Right ventricle myocardium inferior (tissue), 1 donor: ENCODE results near the gene ANKRD28. TPM values are rescaled to one million over a fixed set of nuclear protein-coding genes. Genes with fewer than 3 reads are reported as not detected.
"Not testable (repeated sequence)": the region's sequence is repeated elsewhere in the genome, so short reads cannot be mapped to it uniquely, and the experiment has no call there.

Experiments used
- ATAC-seq: fragments of 200-7000 bp; cut with Tn5 transposase; one replicate; pipeline ENCODE4 v1.9.1; 2020; ENCODE audit warnings: mild to moderate bottlenecking, moderate library complexity
- DNase-seq: peaks from one replicate; pipeline ENCODE4 v3.0.0; 2021; ENCODE audit errors: missing footprints
- intact Hi-C: fragments of 100-400 bp; cut with DNase I; formaldehyde crosslinking; loops from one replicate; pipeline ENCODE4 v1.11.0; 2022
- long read RNA-seq: library from polyadenylated mRNA; unstranded; transcript quantifications from one replicate; pipeline ENCODE4 v2.0.0, GENCODE V29; 2021
- total RNA-seq: library from RNA; stranded (reverse); fragmentation: NEBNext Ultra II Directional; extraction: Animal tissue kit (Norgen Biotek cat#: 25700); gene quantifications from one replicate; pipeline ENCODE4 v1.2.1, GENCODE V29; 2021
- donor health status: DM: no; HTN: yes; CAD: no; lungs with severe emphysema.

ANKRD28 gene
- total RNA-seq, result 23.6 TPM
- long read RNA-seq, full-length matches to known transcripts, result 9 of 16 reads
- long read RNA-seq, partial matches to known transcripts, result 0 of 16 reads
- long read RNA-seq, other reads (novel, unspliced or antisense), result 7 of 16 reads

DNA sequence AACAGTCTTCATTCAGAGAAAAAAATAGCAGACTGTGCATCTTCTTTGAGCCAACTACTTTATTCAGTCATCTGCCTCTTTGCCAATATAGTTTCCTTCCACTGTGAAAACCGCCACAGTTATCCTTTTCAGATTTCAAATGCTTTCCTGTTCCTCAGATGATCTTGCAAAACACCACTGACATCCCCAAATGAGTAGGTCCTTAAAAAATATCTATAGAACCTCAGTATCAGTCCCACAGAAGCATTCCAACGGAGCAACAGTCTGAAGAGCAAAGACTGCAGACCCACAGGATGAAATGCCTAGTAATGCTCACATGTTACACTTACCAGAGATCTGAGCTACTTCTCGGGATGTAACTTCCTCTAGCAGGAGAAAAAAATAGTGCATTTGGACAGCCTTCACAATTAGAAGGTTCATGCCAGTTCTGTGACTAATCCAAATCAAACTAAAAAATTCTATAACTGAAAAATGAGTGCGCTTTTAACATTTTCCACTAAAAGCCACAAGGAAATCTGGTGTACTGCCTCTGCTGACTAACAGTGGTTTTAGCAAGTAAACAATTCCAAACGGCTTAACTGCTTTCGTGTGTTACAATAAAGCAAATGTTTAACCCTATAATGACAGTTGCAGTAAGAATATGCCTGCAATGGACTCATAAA is at the start of gene ANKRD28:
TSS of gene ANKRD28 (minus strand) at position 338 of the 662 bp plus-strand sequence. CDS start 1,458 bp downstream, outside the sequence.
- ATAC-seq (peak; percentile 75), DNase-seq (no peak)
- intact Hi-C loops, result no loop called here

DNA sequence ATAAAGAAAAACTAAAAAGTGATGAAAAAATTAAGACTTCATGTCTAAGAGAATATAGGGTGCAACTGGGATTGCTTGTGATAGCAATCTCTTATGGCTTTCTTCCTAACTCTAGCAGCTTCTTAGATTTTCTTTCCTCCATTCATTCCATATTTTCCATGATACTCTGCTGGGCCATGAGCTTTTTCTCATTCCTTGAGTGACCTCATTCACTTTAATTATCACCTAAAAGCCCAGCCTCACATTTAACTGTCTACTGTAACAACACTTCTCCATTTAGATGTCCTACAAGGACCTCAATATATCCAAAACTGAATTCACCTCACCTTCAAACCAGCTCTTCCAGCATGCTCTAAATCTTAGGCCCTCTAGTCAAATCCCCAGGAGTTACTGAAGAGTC is 49.5 kb upstream of the ANKRD28 start:
- intact Hi-C loops, result no loop called here
- ATAC-seq (no peak), DNase-seq (no peak)

GRCh38 chr3:15846606-15847005 is 48.8 kb upstream of the ANKRD28 start:
- intact Hi-C loops, result no loop called here
- DNase-seq, result no peak
- no peak for ATAC-seq

DNA sequence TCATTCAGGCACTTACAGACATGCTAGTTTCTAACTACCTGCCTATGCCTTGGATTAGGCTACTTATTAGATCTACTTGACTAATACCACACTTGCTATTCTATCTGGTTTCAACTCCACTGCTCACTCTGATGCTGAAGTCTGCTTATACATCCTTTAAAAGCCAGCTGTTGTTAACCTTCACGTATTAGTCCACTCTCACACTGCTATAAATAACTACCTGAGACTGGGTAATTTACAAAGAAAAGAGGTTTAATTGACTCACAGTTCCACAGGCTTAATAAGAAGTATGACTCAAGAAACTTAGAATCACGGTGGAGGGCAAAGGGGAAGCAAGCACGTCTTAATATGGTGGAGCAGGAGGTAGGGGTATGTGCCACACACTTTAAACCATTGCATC is 47.7 kb upstream of the ANKRD28 start:
- no peak for DNase-seq
- intact Hi-C loops, result no loop called here
- no peak for ATAC-seq

- intact Hi-C loops, result no loop called here
- ATAC-seq, result no peak
Observed at GRCh38 chr3:15844889-15845288, 47.1 kb upstream of the ANKRD28 start.

DNA sequence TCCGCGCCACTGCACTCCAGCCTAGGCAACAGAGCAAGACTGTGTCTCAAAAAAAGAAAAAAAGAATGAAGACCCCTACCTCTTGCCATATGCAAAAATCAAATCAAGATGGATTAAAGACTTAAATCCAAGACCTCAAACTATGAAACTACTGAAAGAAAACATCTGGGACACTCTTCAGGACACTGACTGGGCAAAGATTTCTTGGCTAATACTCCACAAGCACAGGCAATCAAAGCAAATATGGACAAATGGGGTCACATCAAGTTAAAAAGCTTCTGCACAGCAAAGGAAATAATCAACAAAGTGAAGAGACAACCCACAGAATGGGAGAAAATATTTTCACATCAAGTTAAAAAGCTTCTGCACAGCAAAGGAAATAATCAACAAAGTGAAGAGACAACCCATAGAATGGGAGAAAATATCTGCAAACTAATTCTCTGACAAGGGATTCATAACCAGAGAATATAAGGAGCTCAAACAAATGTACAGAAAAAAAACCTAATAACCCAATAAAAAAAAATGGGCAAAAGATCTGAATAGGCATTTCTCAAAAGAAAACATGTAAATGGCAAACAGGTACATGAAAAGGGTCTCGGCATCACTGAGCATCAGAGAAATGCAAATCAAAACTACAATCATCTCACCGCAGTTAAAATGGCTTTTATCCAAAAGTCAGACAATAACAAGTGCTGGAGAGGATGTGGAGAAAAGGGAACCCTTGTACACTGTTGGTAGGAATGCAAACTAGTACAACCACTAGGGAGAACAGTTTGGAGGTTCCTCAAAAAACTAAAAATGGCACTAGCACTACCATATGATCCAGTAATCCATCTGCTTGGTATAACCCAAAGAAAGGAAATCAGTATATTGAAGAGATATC is 43.6 kb upstream of the ANKRD28 start:
- DNase-seq, ATAC-seq, intact Hi-C loops: not testable (repeated sequence)

More at GRCh38 chr3:15844889-15845288, 47.1 kb upstream of the ANKRD28 start:
- no peak for DNase-seq

- intact Hi-C loops, result no loop called here
- no peak for ATAC-seq
- DNase-seq, result no peak
Observed at GRCh38 chr3:15839568-15839967, 41.8 kb upstream of the ANKRD28 start.

DNA sequence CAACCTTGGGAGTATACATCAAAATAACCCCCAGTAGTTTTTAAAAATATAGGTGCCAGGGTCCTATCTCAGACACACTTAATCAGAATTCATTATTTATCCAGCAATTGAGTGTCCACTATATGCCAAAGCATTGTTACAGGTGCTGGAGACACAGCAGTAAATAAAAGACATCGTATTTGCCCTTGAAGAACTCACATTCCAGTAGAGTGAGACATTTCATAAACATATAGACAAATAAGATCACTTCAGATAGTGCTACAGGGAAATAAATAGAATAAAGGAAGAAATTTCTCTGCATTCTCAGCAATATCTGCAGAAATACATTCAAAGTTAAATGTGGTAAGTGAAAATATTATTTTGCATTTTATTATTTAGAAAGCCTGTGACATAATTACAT is 34.1 kb upstream of the ANKRD28 start:
- DNase-seq (no peak), ATAC-seq (no peak)
- intact Hi-C loops, result no loop called here

DNA sequence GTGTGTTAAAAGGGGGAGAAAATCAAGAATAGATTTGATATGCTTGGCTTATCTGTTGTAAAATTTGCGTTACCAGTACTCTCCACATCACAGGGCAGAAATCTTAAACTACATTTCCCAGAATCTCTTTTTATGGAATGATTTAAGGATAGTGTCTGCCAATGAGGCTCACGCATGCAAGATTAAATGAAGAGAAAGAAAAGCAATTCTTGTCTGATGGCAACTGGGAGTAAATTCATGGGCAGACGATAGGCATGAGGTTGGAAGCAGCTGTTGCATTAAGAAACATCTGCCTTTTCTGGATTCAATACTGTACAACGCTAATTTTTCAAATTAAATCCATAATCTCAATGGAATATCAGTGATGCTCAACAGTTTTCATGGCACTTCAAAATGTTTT is 27.2 kb upstream of the ANKRD28 start:
- no peak for DNase-seq
- no peak for ATAC-seq
- intact Hi-C loops, result no loop called here

- no peak for ATAC-seq
Observed at GRCh38 chr3:15823092-15823491, 25.3 kb upstream of the ANKRD28 start.

GRCh38 chr3:15822281-15822680 is 24.5 kb upstream of the ANKRD28 start:
- ATAC-seq (no peak), DNase-seq (no peak)
- intact Hi-C loops, result no loop called here

More at GRCh38 chr3:15823092-15823491, 25.3 kb upstream of the ANKRD28 start:
- DNase-seq, result no peak
- intact Hi-C loops, result no loop called here

DNA sequence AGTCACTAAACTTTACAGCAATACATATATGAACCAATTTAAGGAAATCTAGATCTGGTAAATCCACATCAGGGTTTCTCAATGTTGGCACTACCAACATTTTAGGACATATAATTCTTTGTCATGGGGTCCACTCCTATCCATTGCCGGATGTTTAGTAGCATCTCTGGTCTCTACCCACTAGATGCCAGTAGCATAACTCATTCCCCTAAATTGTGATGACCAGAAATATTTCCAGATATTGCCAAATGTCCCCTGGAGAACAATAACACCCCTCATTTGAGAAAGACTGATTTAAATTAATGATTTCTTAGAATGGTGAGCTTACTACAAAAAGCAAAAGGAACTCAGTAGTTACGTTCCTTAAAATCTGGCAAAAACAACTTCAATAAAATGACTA is 23.1 kb upstream of the ANKRD28 start:
- intact Hi-C loops, result no loop called here
- DNase-seq, result no peak
- no peak for ATAC-seq

- no peak for ATAC-seq
- no peak for DNase-seq
- intact Hi-C loops, result loop anchor here (5.0 to 10.0 kb wide), 2 partner anchors 228 to 735 kb away; no protein-coding TSS in a partner anchor
Observed at GRCh38 chr3:15819576-15819975, 21.8 kb upstream of the ANKRD28 start.

DNA sequence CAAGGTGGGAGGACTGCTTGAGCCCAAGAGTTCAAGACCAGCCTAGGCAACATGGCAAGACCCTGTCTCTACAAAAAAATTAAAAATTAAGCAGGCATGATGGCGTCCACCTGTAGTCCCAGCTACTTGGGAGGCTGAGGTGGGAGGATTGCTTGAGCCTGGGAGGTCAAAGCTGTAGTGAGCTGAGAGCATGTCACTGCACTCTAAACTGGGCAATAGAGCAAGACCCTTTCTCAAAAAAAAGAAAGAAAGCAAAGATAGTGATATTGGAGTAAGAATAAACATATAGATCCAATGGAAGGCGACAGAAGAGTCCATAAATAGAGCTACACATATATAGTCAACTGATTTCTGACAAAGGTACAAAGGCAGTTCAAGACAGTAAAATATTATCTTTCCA is 21.3 kb upstream of the ANKRD28 start:
- DNase-seq, result no peak
- no peak for ATAC-seq
- intact Hi-C loops, result loop anchor here (5.0 to 10.0 kb wide), 2 partner anchors 228 to 736 kb away; no protein-coding TSS in a partner anchor

DNA sequence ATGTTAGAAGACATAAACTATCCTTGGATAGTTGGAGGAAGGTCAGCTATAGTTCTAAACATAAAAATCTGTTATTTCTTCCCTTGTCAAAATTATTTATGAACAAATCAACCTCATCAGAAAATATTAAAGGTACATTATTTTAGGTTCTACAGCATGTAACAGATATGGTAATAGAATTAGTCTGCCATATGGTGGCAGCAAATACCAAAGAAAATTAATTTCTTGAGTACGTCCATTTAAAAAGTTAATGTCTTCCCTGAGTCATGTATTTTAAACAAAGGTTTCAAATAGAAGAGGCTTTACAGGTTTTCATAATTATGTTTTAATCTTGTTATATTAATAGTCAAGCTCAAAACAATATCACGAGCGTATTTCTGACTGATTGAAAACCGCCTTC is 17.9 kb upstream of the ANKRD28 start:
- intact Hi-C loops, result loop anchor here (1.0 to 10.0 kb wide), 5 partner anchors 9 to 739 kb away; no protein-coding TSS in a partner anchor
- DNase-seq, result no peak
- ATAC-seq, result no peak

GRCh38 chr3:15813079-15813478 is 15.3 kb upstream of the ANKRD28 start:
- ATAC-seq, DNase-seq: not testable (repeated sequence)
- intact Hi-C loops, result loop anchor here (10.0 kb wide), 1 partner anchor 742 kb away; no protein-coding TSS in a partner anchor

GRCh38 chr3:15812183-15812582 is 14.4 kb upstream of the ANKRD28 start:
- intact Hi-C loops, result loop anchor here (10.0 kb wide), 1 partner anchor 743 kb away; no protein-coding TSS in a partner anchor

DNA sequence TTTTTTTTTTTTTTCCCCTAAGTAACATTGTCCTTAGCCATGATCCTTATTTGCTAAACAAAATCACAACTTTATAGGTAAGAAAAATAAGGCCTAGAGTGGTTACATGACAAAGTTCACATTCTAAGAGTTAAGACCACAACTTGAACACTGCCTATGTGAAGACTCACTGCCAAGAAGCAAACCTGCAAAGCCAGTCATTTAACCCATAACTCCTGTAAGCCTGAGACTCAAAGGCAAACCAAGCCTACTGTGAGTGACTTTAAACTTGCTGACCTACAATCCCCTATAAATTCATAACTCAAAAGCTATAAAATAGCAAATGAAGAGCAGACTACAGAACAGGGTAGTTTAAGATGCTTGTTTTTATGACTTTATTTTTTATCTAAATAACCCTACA is 12.9 kb upstream of the ANKRD28 start:
- intact Hi-C loops, result loop anchor here (2.0 to 10.0 kb wide), 2 partner anchors 180 to 744 kb away; no protein-coding TSS in a partner anchor
- no peak for DNase-seq
- no peak for ATAC-seq

More at GRCh38 chr3:15812183-15812582, 14.4 kb upstream of the ANKRD28 start:
- ATAC-seq (no peak), DNase-seq (no peak)

DNA sequence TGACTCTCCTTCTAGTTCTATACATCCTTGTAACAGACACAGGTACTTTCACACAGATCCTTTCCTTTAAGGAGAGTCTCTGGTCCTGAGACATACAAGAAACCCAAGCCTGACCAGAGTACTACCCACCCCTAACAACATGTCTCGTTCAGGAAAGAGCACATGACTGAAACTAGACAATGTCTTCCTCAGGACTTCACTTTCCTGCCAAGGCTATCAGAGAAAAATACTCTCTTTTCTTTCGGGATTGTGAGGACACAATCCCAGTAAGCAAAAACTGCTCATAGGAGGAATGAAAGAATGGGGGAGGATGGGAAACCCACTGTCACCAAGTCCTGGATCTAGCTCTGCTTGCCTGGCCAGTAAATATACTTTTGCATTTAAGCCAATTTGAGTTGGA is 11.5 kb upstream of the ANKRD28 start:
- no peak for DNase-seq
- ATAC-seq, result no peak
- intact Hi-C loops, result no loop called here
